Tibial nerve (tissue), 4 donors: ENCODE data around the gene DDX10. TPM values are rescaled to one million over a fixed set of nuclear protein-coding genes. Genes with fewer than 3 reads are reported as not detected.
"Not testable (repeated sequence)": the region's sequence is repeated elsewhere in the genome, so short reads cannot be mapped to it uniquely, and the experiment has no call there.

Experiments
- DNase-seq, 2 donors: peaks; one replicate each; pipeline ENCODE4 v3.0.0-alpha.2; 2019; ENCODE audit warnings: low spot score in 2 of 2
- H3K27ac ChIP-seq, 4 donors: fragments of 200-600 bp; sonication (generic) in 3 of 4; one replicate each; pipeline ENCODE4 v1.5.1; 2017 to 2019; ENCODE audit warnings: mild to moderate bottlenecking in 1 of 4
- H3K27me3 ChIP-seq, 2 donors: fragments of 200-600 bp; sonication (generic) in 1 of 2; one replicate each; pipeline versions ENCODE4 v1.5.1 to v1.6.0; 2017 to 2019
- H3K36me3 ChIP-seq, 3 donors: fragments of 200-600 bp; sonication (generic); one replicate each; pipeline ENCODE4 v1.5.1; 2018 to 2019
- H3K4me1 ChIP-seq, 4 donors: fragments of 200-600 bp; sonication (generic) in 3 of 4; one replicate each; pipeline ENCODE4 v1.5.1; 2017 to 2019
- H3K4me3 ChIP-seq, 4 donors: fragments of 200-600 bp; sonication (generic) in 3 of 4; one replicate each; pipeline ENCODE4 v1.5.1; 2017 to 2019; ENCODE audit warnings: mild to moderate bottlenecking in 1 of 4, moderate library complexity in 1 of 4
- H3K9me3 ChIP-seq, 4 donors: fragments of 200-600 bp; sonication (generic) in 3 of 4; one replicate each; pipeline ENCODE4 v1.5.1; 2017 to 2019
- EP300 ChIP-seq, 2 donors: sonication (generic); formaldehyde crosslinking; IDR thresholded peaks; one replicate each; pipeline ENCODE4 v1.6.1; 2017; ENCODE audit warnings: antibody characterized with exemption in 2 of 2, mild to moderate bottlenecking in 1 of 2
- POLR2A ChIP-seq, 2 donors: fragments of 450-650 bp; IDR thresholded peaks; one replicate each; pipeline ENCODE4 v1.6.1; 2017; ENCODE audit warnings: antibody characterized with exemption in 2 of 2, mild to moderate bottlenecking in 2 of 2, moderate library complexity in 2 of 2
- WGBS, 2 donors: methylation state at CpG; one replicate each; pipeline ENCODE4 v1.1.5; 2018; 5-methylcytosine and 5-hydroxymethylcytosine counted together
- total RNA-seq, 4 donors: library from RNA; depleted of rRNA; stranded (reverse); fragments of >200 nt; gene quantifications; one replicate each; pipeline ENCODE4 v1.1.0, GENCODE V29; 2016
- TF ChIP-seq, protein P1 (sequence below), 5 experiments: fragments of 200-600 bp in 3 of 5; fragments of 450-650 bp in 2 of 5; sonication (generic) in 3 of 5; IDR thresholded peaks; one replicate each; pipeline ENCODE4 v1.5.1; 2016 to 2019; ENCODE audit warnings: antibody characterized with exemption in 5 of 5, mild to moderate bottlenecking in 3 of 5, moderate library complexity in 2 of 5

DDX10 gene
- total RNA-seq, 4 donors from 2014 or later, result 23.1 to 94.7 (median 31.6) TPM

GRCh38 chr11:108632041-108632704 lies 32.7 kb upstream of the DDX10 start:
- H3K4me3 ChIP-seq, result no peak overlapping the region
- no peak for DNase-seq
- TF ChIP-seq POLR2A (IDR thresholded peaks at IDR 0.05) (no peak), EP300 (IDR thresholded peaks at IDR 0.05) (no peak)
- TF ChIP-seq, protein P1, sequence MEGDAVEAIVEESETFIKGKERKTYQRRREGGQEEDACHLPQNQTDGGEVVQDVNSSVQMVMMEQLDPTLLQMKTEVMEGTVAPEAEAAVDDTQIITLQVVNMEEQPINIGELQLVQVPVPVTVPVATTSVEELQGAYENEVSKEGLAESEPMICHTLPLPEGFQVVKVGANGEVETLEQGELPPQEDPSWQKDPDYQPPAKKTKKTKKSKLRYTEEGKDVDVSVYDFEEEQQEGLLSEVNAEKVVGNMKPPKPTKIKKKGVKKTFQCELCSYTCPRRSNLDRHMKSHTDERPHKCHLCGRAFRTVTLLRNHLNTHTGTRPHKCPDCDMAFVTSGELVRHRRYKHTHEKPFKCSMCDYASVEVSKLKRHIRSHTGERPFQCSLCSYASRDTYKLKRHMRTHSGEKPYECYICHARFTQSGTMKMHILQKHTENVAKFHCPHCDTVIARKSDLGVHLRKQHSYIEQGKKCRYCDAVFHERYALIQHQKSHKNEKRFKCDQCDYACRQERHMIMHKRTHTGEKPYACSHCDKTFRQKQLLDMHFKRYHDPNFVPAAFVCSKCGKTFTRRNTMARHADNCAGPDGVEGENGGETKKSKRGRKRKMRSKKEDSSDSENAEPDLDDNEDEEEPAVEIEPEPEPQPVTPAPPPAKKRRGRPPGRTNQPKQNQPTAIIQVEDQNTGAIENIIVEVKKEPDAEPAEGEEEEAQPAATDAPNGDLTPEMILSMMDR (IDR thresholded peaks at IDR 0.05), result no peak
- no peaks in the 10 kb centered on the region for H3K4me1 ChIP-seq
- H3K27me3 ChIP-seq, result no peaks in the 10 kb centered on the region
- 58 to 63% methylated on average over 2 of the region's 2 CpGs for WGBS, 2 donors
- peaks cover 0 to 17% (median 0%) of the 10 kb centered on the region in 4 donors for H3K9me3 ChIP-seq
- no peaks in the 10 kb centered on the region for H3K36me3 ChIP-seq
- no peak overlapping the region for H3K27ac ChIP-seq

GRCh38 chr11:108635106-108635505 lies 29.8 kb upstream of the DDX10 start:
- Histone ChIP-seq H3K4me1 (no peaks in the 10 kb centered on the region), H3K4me3 (no peak overlapping the region), H3K9me3 (no peaks in the 10 kb centered on the region), H3K27ac (no peak overlapping the region), H3K36me3 (no peaks in the 10 kb centered on the region), H3K27me3 (no peaks in the 10 kb centered on the region)
- no peak for DNase-seq
- TF ChIP-seq POLR2A (IDR thresholded peaks at IDR 0.05), result no peak
- TF ChIP-seq, protein P1 (IDR thresholded peaks at IDR 0.05), result no peak
- TF ChIP-seq EP300 (IDR thresholded peaks at IDR 0.05), result no peak

DNA sequence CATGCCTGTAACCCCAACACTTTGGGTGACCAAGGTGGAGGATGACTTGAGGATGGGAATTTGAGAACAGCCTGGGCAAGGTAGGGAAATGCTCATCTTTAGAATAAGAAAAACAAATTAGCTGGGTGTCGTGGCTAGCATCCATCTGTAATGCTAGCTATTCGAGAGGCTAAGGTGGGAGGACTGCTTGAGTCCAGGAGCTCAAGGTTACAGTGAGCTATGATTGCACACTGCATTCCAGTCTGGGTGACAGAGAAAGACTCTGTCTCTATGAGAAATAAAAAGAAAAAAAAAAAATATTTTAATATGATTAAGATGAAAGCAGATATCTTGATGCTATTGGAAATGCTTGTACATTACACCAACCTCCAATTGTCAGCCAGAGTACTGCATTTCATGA lies 28.6 kb upstream of the DDX10 start:
- Histone ChIP-seq H3K9me3 (no peaks in the 10 kb centered on the region), H3K4me1 (no peaks in the 10 kb centered on the region), H3K27me3 (no peaks in the 10 kb centered on the region), H3K4me3 (no peak overlapping the region), H3K36me3 (no peaks in the 10 kb centered on the region), H3K27ac (no peak overlapping the region)
- no peak for TF ChIP-seq POLR2A (IDR thresholded peaks at IDR 0.05)
- TF ChIP-seq, protein P1 (IDR thresholded peaks at IDR 0.05), result no peak
- TF ChIP-seq EP300 (IDR thresholded peaks at IDR 0.05), result no peak
- WGBS, 2 donors, result 83 to 85% methylated on average over 2 of the region's 2 CpGs
- no peak for DNase-seq

DNA sequence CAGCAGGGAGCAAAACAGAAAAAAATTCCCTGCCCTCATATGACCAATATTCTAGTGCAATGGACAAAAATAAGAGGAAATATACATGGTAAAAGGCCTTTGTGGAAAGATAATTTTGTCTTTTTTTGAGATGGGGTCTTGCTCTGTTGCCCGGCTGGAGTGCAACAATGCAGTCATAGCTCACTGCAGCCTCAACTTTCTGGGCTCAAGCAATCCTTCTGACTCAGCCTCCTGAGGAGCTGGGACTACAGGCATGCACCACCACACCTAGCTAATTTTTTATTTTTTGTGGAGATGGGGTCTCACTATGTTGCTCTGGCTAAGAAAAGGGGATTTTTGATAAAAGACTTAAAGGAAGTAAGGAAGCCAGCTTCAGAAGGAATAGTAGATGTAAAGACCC lies 25.7 kb upstream of the DDX10 start:
- no peak overlapping the region for H3K27ac ChIP-seq
- 93 to 100% methylated on average over 1 of the region's 1 CpG for WGBS, 2 donors
- TF ChIP-seq POLR2A (IDR thresholded peaks at IDR 0.05) (no peak), EP300 (IDR thresholded peaks at IDR 0.05) (no peak)
- TF ChIP-seq, protein P1 (IDR thresholded peaks at IDR 0.05), result no peak
- no peak overlapping the region for H3K4me3 ChIP-seq
- no peak for DNase-seq
- no peaks in the 10 kb centered on the region for H3K27me3 ChIP-seq
- no peaks in the 10 kb centered on the region for H3K9me3 ChIP-seq
- H3K36me3 ChIP-seq, result no peaks in the 10 kb centered on the region
- H3K4me1 ChIP-seq, result no peaks in the 10 kb centered on the region

DNA sequence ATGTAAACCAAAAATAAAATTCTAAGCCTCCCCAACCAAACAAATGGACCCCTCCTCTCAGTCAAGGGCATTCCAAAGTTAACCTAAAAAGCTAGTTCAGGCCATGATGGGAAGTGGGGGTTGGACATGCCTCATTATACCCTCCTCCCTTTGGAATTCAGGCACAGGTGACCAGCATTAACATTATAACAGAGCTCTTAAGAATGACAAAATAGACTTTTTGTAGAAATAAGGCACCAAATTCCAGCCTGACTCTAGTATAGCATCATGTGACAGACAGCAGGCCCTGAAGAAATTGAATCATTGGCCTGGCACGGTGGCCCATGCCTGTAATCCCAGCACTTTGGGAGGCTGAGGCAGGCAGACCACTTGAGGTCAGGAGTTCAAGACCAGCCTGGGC lies 23.1 kb upstream of the DDX10 start:
- H3K36me3 ChIP-seq, DNase-seq, H3K4me3 ChIP-seq, H3K4me1 ChIP-seq, H3K9me3 ChIP-seq, H3K27me3 ChIP-seq, H3K27ac ChIP-seq: not testable (repeated sequence)
- 79 to 100% methylated on average over 1 of the region's 1 CpG for WGBS, 2 donors

DNA sequence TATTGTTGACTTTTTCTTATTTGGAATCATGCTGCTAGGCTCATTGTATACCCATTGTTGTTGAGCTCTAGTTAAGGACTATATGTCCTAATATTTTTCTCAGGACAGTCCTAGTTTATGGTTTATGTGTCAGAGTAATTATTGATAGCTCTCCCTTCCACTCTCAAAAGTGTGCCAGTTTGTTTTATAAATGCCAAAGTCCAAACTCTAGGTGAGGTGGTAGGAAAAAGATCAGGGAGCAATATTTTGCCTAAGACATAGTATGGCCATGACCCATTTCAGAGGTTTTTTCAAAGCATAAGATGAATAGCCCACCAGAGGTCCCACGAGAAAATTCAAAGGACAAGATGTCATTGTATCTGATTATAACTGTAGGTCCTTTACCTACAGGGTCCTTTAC lies 20.9 kb upstream of the DDX10 start:
- no peak overlapping the region for H3K27ac ChIP-seq
- H3K36me3 ChIP-seq, result no peaks in the 10 kb centered on the region
- 58 to 79% methylated on average over 1 of the region's 1 CpG for WGBS, 2 donors
- no peak for DNase-seq
- TF ChIP-seq, protein P1 (IDR thresholded peaks at IDR 0.05), result no peak
- TF ChIP-seq POLR2A (IDR thresholded peaks at IDR 0.05) (no peak), EP300 (IDR thresholded peaks at IDR 0.05) (no peak)
- H3K27me3 ChIP-seq, result no peaks in the 10 kb centered on the region
- peaks cover 0 to 6% (median 0%) of the 10 kb centered on the region in 4 donors for H3K4me1 ChIP-seq
- H3K9me3 ChIP-seq, result no peaks in the 10 kb centered on the region
- H3K4me3 ChIP-seq, result no peak overlapping the region
